K562 (cell line): ENCODE measurements around the gene CDCP1. TPM values are rescaled to one million over a fixed set of nuclear protein-coding genes. Genes with fewer than 3 reads are reported as not detected.

ENCODE experiments used
- ATF7 ChIP-seq: fragments of 450-650 bp; IDR thresholded peaks from 2 replicates; pipeline ENCODE4 v1.7.1; 2014; ENCODE audit warnings: mild to moderate bottlenecking, moderate library complexity
- BDP1 ChIP-seq: IDR thresholded peaks from 3 replicates; pipeline ENCODE4 v1.6.1; 2011; ENCODE audit not compliant: insufficient read length, insufficient read depth
- FOXA3 ChIP-seq, 2 experiments: fragments of 450-650 bp in 1 of 2; sonication (generic) in 1 of 2; formaldehyde crosslinking; IDR thresholded peaks in 1 of 2; conservative IDR thresholded peaks in 1 of 2; 2 replicates each; pipeline versions ENCODE4 v1.4.0 to v1.8.0; 2020 to 2022; ENCODE audit warnings: mild to moderate bottlenecking in 2 of 2, missing genetic modification reagents in 1 of 2
- HDAC2 ChIP-seq: fragments of 450-650 bp; IDR thresholded peaks from 2 replicates; pipeline ENCODE4 v1.6.1; 2016; ENCODE audit warnings: mild to moderate bottlenecking
- HNRNPK ChIP-seq: fragments of 200-400 bp; formaldehyde crosslinking; IDR thresholded peaks from one replicate; pipeline ENCODE4 v1.6.1; 2018; ENCODE audit warnings: mild to moderate bottlenecking, low read depth, low read length; ENCODE audit not compliant: poor library complexity, severe bottlenecking
- LEF1 ChIP-seq: fragments of 450-650 bp; IDR thresholded peaks from 2 replicates; pipeline ENCODE4 v1.6.1; 2016; ENCODE audit warnings: mild to moderate bottlenecking
- MEIS2 ChIP-seq: fragments of 450-650 bp; IDR thresholded peaks from 2 replicates; pipeline ENCODE4 v1.6.1; 2014; ENCODE audit warnings: mild to moderate bottlenecking; ENCODE audit not compliant: partially characterized antibody
- NFIC ChIP-seq: fragments of 450-650 bp; IDR thresholded peaks from 2 replicates; pipeline ENCODE4 v1.6.1; 2017; ENCODE audit warnings: mild to moderate bottlenecking, inconsistent platforms
- NRF1 ChIP-seq, 2 experiments: fragments of 450-650 bp; IDR thresholded peaks in 1 of 2; conservative IDR thresholded peaks in 1 of 2; 2 replicates each; pipeline ENCODE4 v1.6.1; 2014; ENCODE audit warnings: mild to moderate bottlenecking in 2 of 2
- PHF8 ChIP-seq: fragments of 200-600 bp; sonication (generic); IDR thresholded peaks from 2 replicates; pipeline ENCODE4 v1.6.1; 2012; ENCODE audit warnings: mixed run types, mild to moderate bottlenecking, inconsistent platforms, low read length, moderate library complexity, borderline replicate concordance
- PRPF4 ChIP-seq: fragments of 200-400 bp; formaldehyde crosslinking; IDR thresholded peaks from one replicate; pipeline ENCODE4 v1.6.1; 2017; ENCODE audit warnings: low read length, low read depth, mild to moderate bottlenecking; ENCODE audit not compliant: insufficient read depth, poor library complexity, severe bottlenecking
- SIN3B ChIP-seq: fragments of 450-650 bp; IDR thresholded peaks from 2 replicates; pipeline ENCODE4 v1.6.1; 2017; ENCODE audit warnings: low read depth, mild to moderate bottlenecking, moderate library complexity
- SP1 ChIP-seq: sonication (generic); formaldehyde crosslinking; IDR thresholded peaks from 2 replicates; pipeline ENCODE4 v1.8.1; 2022; ENCODE audit warnings: mild to moderate bottlenecking, missing genetic modification reagents
- STAG1 ChIP-seq: sonication (generic); formaldehyde crosslinking; IDR thresholded peaks from 2 replicates; pipeline ENCODE4 v1.5.0; 2020; ENCODE audit warnings: missing genetic modification reagents, borderline replicate concordance
- TAL1 ChIP-seq: fragments of 450-650 bp; IDR thresholded peaks from 2 replicates; pipeline ENCODE4 v1.6.1; 2016; ENCODE audit warnings: mild to moderate bottlenecking
- TEAD4 ChIP-seq, 2 experiments: sonication (generic) in 1 of 2; formaldehyde crosslinking in 1 of 2; IDR thresholded peaks; 2 replicates each; pipeline versions ENCODE4 v1.6.1 to v1.8.0; 2012 to 2022; ENCODE audit warnings: borderline replicate concordance in 1 of 2, inconsistent platforms in 1 of 2, low read length in 1 of 2, mild to moderate bottlenecking in 1 of 2, missing genetic modification reagents in 1 of 2
- ZNF445 ChIP-seq: fragments of 250-450 bp; sonication (Bioruptor Pico); IDR thresholded peaks from 2 replicates; pipeline ENCODE4 v1.4.0; 2020; ENCODE audit warnings: low read depth, mild to moderate bottlenecking, moderate library complexity
- polyA plus RNA-seq, 8 experiments: library from polyadenylated mRNA; depleted of rRNA in 4 of 8; stranded (reverse) in 5 of 8; unstranded in 3 of 8; fragments of >200 nt; fragmentation: Nextera tagmentation in 2 of 8; fragmentation: Illumina TruSeq in 1 of 8; extraction: Ambion mirVana in 2 of 8; extraction: Trizol in 1 of 8; gene quantifications; 2 replicates each; pipeline versions ENCODE4 v1.2.1 to v1.2.3, GENCODE V29; 2011 to 2014; ENCODE audit warnings: inconsistent platforms in 1 of 8, missing spikeins in 1 of 8
- total RNA-seq, 7 experiments: library from RNA; depleted of rRNA in 6 of 7; stranded (reverse); fragments of >200 nt in 6 of 7; fragmentation: Illumina TruSeq in 2 of 7; extraction: Trizol in 2 of 7; gene quantifications; 2 replicates each; pipeline versions ENCODE4 v1.2.1 to v1.2.3, GENCODE V29; 2011 to 2021; ENCODE audit warnings: low replicate concordance in 1 of 7
- TF ChIP-seq, protein P1 (sequence below): sonication (generic); formaldehyde crosslinking; IDR thresholded peaks from 2 replicates; pipeline ENCODE4 v1.8.1; 2023; ENCODE audit warnings: mild to moderate bottlenecking, missing genetic modification reagents
- TF ChIP-seq, protein P2 (sequence below): fragments of 250-450 bp; sonication (Bioruptor Pico); IDR thresholded peaks from 2 replicates; pipeline ENCODE4 v1.8.0; 2021; ENCODE audit warnings: borderline replicate concordance, mild to moderate bottlenecking, moderate library complexity; ENCODE audit not compliant: poor library complexity, severe bottlenecking
- TF ChIP-seq, protein P3 (sequence below), 2 experiments: fragments of 450-650 bp; IDR thresholded peaks; 2 replicates each; pipeline ENCODE4 v1.6.1; 2016

CDCP1 gene
- total and polyA plus RNA-seq, 9 of the 15 experiments (the other 6 are each of a cell fraction or from before 2014, with no cell fraction given) = 3.9 to 16.4 (median 5.2) TPM

GRCh38 chr3:45084820-45085816 lies 61.1 kb downstream of the CDCP1 start (continued):
- TF ChIP-seq, protein P1, sequence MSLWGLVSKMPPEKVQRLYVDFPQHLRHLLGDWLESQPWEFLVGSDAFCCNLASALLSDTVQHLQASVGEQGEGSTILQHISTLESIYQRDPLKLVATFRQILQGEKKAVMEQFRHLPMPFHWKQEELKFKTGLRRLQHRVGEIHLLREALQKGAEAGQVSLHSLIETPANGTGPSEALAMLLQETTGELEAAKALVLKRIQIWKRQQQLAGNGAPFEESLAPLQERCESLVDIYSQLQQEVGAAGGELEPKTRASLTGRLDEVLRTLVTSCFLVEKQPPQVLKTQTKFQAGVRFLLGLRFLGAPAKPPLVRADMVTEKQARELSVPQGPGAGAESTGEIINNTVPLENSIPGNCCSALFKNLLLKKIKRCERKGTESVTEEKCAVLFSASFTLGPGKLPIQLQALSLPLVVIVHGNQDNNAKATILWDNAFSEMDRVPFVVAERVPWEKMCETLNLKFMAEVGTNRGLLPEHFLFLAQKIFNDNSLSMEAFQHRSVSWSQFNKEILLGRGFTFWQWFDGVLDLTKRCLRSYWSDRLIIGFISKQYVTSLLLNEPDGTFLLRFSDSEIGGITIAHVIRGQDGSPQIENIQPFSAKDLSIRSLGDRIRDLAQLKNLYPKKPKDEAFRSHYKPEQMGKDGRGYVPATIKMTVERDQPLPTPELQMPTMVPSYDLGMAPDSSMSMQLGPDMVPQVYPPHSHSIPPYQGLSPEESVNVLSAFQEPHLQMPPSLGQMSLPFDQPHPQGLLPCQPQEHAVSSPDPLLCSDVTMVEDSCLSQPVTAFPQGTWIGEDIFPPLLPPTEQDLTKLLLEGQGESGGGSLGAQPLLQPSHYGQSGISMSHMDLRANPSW = no peak
- TF ChIP-seq HDAC2 (peak; percentile 31; the same call in 1 of the 2 replicates), NFIC (peak; percentile 7; the same call in 1 of the 2 replicates), PHF8 (no peak), SP1 (CRISPR knock-in tag) (peak; percentile 25; the same call in 1 of the 2 replicates), HNRNPK (no peak), TEAD4 (IDR thresholded peaks at IDR 0.05; ENCODE audit: low read length) (peak; percentile 68), TEAD4 (CRISPR knock-in tag; IDR thresholded peaks at IDR 0.05; ENCODE audit: borderline replicate concordance) (no peak), MEIS2 (peak; percentile 95), FOXA3 (CRISPR knock-in tag; conservative IDR thresholded peaks at IDR 0.05 in 1 of 2, IDR thresholded peaks at IDR 0.05 in 1 of 2) (peak; percentile 55 to 57; a peak in 2 of 4 replicates), STAG1 (CRISPR knock-in tag) (no peak), PRPF4 (no peak), ZNF445 (no peak), BDP1 (no peak), NRF1 (conservative IDR thresholded peaks at IDR 0.05 in 1 of 2, IDR thresholded peaks at IDR 0.05 in 1 of 2) (0 out of 4 replicates have a peak, but pooled peaks of 1 of the 2 experiments have one; percentile 7), LEF1 (0 out of 2 replicates have a peak, but pooled peaks have one; percentile 21), SIN3B (no peak), ATF7 (no peak), TAL1 (peak; percentile 47)
- TF ChIP-seq, protein P2, sequence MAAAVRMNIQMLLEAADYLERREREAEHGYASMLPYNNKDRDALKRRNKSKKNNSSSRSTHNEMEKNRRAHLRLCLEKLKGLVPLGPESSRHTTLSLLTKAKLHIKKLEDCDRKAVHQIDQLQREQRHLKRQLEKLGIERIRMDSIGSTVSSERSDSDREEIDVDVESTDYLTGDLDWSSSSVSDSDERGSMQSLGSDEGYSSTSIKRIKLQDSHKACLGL (CRISPR knock-in tag) = no peak
- TF ChIP-seq, protein P3, sequence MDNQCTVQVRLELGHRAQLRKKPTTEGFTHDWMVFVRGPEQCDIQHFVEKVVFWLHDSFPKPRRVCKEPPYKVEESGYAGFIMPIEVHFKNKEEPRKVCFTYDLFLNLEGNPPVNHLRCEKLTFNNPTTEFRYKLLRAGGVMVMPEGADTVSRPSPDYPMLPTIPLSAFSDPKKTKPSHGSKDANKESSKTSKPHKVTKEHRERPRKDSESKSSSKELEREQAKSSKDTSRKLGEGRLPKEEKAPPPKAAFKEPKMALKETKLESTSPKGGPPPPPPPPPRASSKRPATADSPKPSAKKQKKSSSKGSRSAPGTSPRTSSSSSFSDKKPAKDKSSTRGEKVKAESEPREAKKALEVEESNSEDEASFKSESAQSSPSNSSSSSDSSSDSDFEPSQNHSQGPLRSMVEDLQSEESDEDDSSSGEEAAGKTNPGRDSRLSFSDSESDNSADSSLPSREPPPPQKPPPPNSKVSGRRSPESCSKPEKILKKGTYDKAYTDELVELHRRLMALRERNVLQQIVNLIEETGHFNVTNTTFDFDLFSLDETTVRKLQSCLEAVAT (IDR thresholded peaks at IDR 0.05) = 0 out of 4 replicates have a peak, but pooled peaks of 1 of the 2 experiments have one; percentile 40
